ENCODE results near the gene NR6A1. TPM values are rescaled to one million over a fixed set of nuclear protein-coding genes. Genes with fewer than 3 reads are reported as not detected.
A peak's percentile ranks its signal among the peaks of the same experiment; 100 is the strongest.

Gene NR6A1
- polyA plus RNA-seq, 1 experiment: 0.25 TPM

GRCh38 chr9:124658165-124659017, 112.7 kb downstream of the NR6A1 start:
- peak; percentile 82 for DNase-seq (ENCODE audit: low read depth)
- Histone ChIP-seq H3K36me3 (ENCODE audit: control insufficient read depth, insufficient read depth, low read length) (no peaks in the 10 kb centered on the region), H3K4me3 (ENCODE audit: low read depth, low read length) (peak overlapping the region; percentile 50), H3K27me3 (ENCODE audit: control insufficient read depth, insufficient read depth, low read length) (no peaks in the 10 kb centered on the region)
- ChIA-PET POLR2A (interaction anchor here (0.6 to 0.7 kb wide), 3 partner anchors 50 to 503 kb away, joined by 3 to 4 read pairs (median 4); no protein-coding TSS in a partner anchor), CTCF (interaction anchor here (0.6 to 5.6 kb wide), 4 partner anchors 28 to 124 kb away, joined by 4 to 42 read pairs (median 18); no protein-coding TSS in a partner anchor)
- no peak for TF ChIP-seq CTCF (IDR thresholded peaks at IDR 0.05; ENCODE audit: insufficient read depth, low read depth, low read length)

GRCh38 chr9:124657516-124657915, 113.6 kb downstream of the NR6A1 start:
- CTCF ChIA-PET: interaction anchor here (0.6 to 5.6 kb wide), 3 partner anchors 23 to 54 kb away, joined by 3 to 42 read pairs (median 7); no protein-coding TSS in a partner anchor

GRCh38 chr9:124654431-124654830, 116.7 kb downstream of the NR6A1 start:
- ChIA-PET CTCF (interaction anchor here (0.9 to 3.1 kb wide), 7 partner anchors 10 to 57 kb away, joined by 3 to 12 read pairs (median 5); no protein-coding TSS in a partner anchor), POLR2A (no interaction called here)
- H3K27me3 ChIP-seq (ENCODE audit: control insufficient read depth, insufficient read depth, low read length): no peaks in the 10 kb centered on the region
- no peaks in the 10 kb centered on the region for H3K36me3 ChIP-seq (ENCODE audit: control insufficient read depth, insufficient read depth, low read length)
- H3K4me3 ChIP-seq (ENCODE audit: low read depth, low read length): no peak overlapping the region
- TF ChIP-seq CTCF (IDR thresholded peaks at IDR 0.05; ENCODE audit: insufficient read depth, low read depth, low read length): no peak
- DNase-seq (ENCODE audit: low read depth): no peak

More at GRCh38 chr9:124657516-124657915, 113.6 kb downstream of the NR6A1 start:
- no peak for TF ChIP-seq CTCF (IDR thresholded peaks at IDR 0.05; ENCODE audit: insufficient read depth, low read depth, low read length)
- POLR2A ChIA-PET: no interaction called here
- Histone ChIP-seq H3K27me3 (ENCODE audit: control insufficient read depth, insufficient read depth, low read length) (no peaks in the 10 kb centered on the region), H3K36me3 (ENCODE audit: control insufficient read depth, insufficient read depth, low read length) (no peaks in the 10 kb centered on the region), H3K4me3 (ENCODE audit: low read depth, low read length) (no peak overlapping the region)
- no peak for DNase-seq (ENCODE audit: low read depth)

GRCh38 chr9:124652615-124653393, 118.3 kb downstream of the NR6A1 start:
- Histone ChIP-seq H3K36me3 (ENCODE audit: control insufficient read depth, insufficient read depth, low read length) (no peaks in the 10 kb centered on the region), H3K4me3 (ENCODE audit: low read depth, low read length) (no peak overlapping the region), H3K27me3 (ENCODE audit: control insufficient read depth, insufficient read depth, low read length) (no peaks in the 10 kb centered on the region)
- no peak for TF ChIP-seq CTCF (IDR thresholded peaks at IDR 0.05; ENCODE audit: insufficient read depth, low read depth, low read length)
- ChIA-PET POLR2A (interaction anchor here (1.6 kb wide), 1 partner anchor 21 kb away, joined by 4 read pairs; no protein-coding TSS in a partner anchor), CTCF (interaction anchor here (0.7 to 2.3 kb wide), 5 partner anchors 12 to 59 kb away, joined by 3 to 9 read pairs (median 5); no protein-coding TSS in a partner anchor)
- peak; percentile 98 for DNase-seq (ENCODE audit: low read depth)

Data from BJ (cell line).